Brain microvascular endothelial cell (primary cell): ENCODE measurements around the gene KRT26.
A peak's percentile ranks its signal among the peaks of the same experiment; 100 is the strongest.

Experiments
- DNase-seq: peaks from one replicate; pipeline ENCODE4 v3.0.0-alpha.2; 2020
- H3K27ac ChIP-seq: fragments of 250-450 bp; sonication (Bioruptor Pico); 2 replicates; pipeline ENCODE4 v1.5.1; 2020; ENCODE audit warnings: mild to moderate bottlenecking, moderate library complexity
- H3K27me3 ChIP-seq: fragments of 250-450 bp; sonication (Bioruptor Pico); replicated peaks from 2 replicates; pipeline ENCODE4 v1.5.1; 2020; ENCODE audit warnings: mild to moderate bottlenecking
- H3K36me3 ChIP-seq: fragments of 250-450 bp; sonication (Bioruptor Pico); replicated peaks from 2 replicates; pipeline ENCODE4 v1.5.1; 2020; ENCODE audit warnings: mild to moderate bottlenecking
- H3K4me3 ChIP-seq: 2 replicates; pipeline ENCODE4 v1.5.1; 2011; ENCODE audit warnings: low read depth, mild to moderate bottlenecking, control low read depth, low read length, moderate library complexity
- CTCF ChIP-seq: IDR thresholded peaks from 2 replicates; pipeline ENCODE4 v1.5.1; 2011; ENCODE audit warnings: low read depth, mild to moderate bottlenecking, moderate library complexity, low read length, control low read depth, inconsistent platforms; ENCODE audit errors: missing control alignments
- in situ Hi-C: cut with HindIII; loops from 2 replicates; pipeline ENCODE4 v1.10.0; 2017; ENCODE audit warnings: low sequenced_read_pairs, low pct_ligation_motif_present

The KRT26 gene

GRCh38 chr17:40735016-40735415 is 37.0 kb downstream of the KRT26 start:
- in situ Hi-C loops, result no loop called here

GRCh38 chr17:40734018-40734417 is 38.0 kb downstream of the KRT26 start:
- in situ Hi-C loops, result no loop called here
- H3K27ac ChIP-seq, result no peak overlapping the region
- no peaks in the 10 kb centered on the region for H3K36me3 ChIP-seq
- H3K27me3 ChIP-seq, result peaks cover 14% of the 10 kb centered on the region
- TF ChIP-seq CTCF, result no peak
- no peak for DNase-seq
- no peak overlapping the region for H3K4me3 ChIP-seq

More at GRCh38 chr17:40735016-40735415, 37.0 kb downstream of the KRT26 start:
- no peak overlapping the region for H3K27ac ChIP-seq
- no peak for TF ChIP-seq CTCF
- H3K27me3 ChIP-seq, result peaks cover 14% of the 10 kb centered on the region
- DNase-seq, result no peak
- H3K36me3 ChIP-seq, result no peaks in the 10 kb centered on the region
- H3K4me3 ChIP-seq, result no peak overlapping the region

- H3K4me3 ChIP-seq, result no peak overlapping the region
- in situ Hi-C loops, result no loop called here
- no peak for TF ChIP-seq CTCF
- DNase-seq, result no peak
- H3K27me3 ChIP-seq, result peaks cover 10% of the 10 kb centered on the region
- no peak overlapping the region for H3K27ac ChIP-seq
- H3K36me3 ChIP-seq, result no peaks in the 10 kb centered on the region
These were observed 41.0 kb downstream of the KRT26 start for GRCh38 chr17:40730970-40731369.

- DNase-seq, result no peak
- no peak overlapping the region for H3K4me3 ChIP-seq
- no peaks in the 10 kb centered on the region for H3K36me3 ChIP-seq
- TF ChIP-seq CTCF, result no peak
- H3K27me3 ChIP-seq, result peaks cover 6% of the 10 kb centered on the region
- H3K27ac ChIP-seq, result no peak overlapping the region
- in situ Hi-C loops, result no loop called here
These were observed 44.4 kb downstream of the KRT26 start for GRCh38 chr17:40727447-40728231.

GRCh38 chr17:40726919-40727318 is 45.1 kb downstream of the KRT26 start:
- Histone ChIP-seq H3K27me3 (peaks cover 4% of the 10 kb centered on the region), H3K4me3 (no peak overlapping the region), H3K27ac (no peak overlapping the region), H3K36me3 (no peaks in the 10 kb centered on the region)
- no peak for DNase-seq
- in situ Hi-C loops, result no loop called here
- TF ChIP-seq CTCF, result peak; percentile 38

- no peak overlapping the region for H3K4me3 ChIP-seq
- no peak for DNase-seq
These were observed 47.3 kb downstream of the KRT26 start for GRCh38 chr17:40724656-40725055.

More at GRCh38 chr17:40724656-40725055, 47.3 kb downstream of the KRT26 start:
- Histone ChIP-seq H3K27me3 (no peaks in the 10 kb centered on the region), H3K36me3 (no peaks in the 10 kb centered on the region), H3K27ac (no peak overlapping the region)
- in situ Hi-C loops, result no loop called here
- TF ChIP-seq CTCF, result no peak
